ENCODE data around the gene GPRASP2. TPM values are rescaled to one million over a fixed set of nuclear protein-coding genes. Genes with fewer than 3 reads are reported as not detected.

Gene GPRASP2
- polyA plus RNA-seq, 1 experiment, result 5.8 TPM

DNA sequence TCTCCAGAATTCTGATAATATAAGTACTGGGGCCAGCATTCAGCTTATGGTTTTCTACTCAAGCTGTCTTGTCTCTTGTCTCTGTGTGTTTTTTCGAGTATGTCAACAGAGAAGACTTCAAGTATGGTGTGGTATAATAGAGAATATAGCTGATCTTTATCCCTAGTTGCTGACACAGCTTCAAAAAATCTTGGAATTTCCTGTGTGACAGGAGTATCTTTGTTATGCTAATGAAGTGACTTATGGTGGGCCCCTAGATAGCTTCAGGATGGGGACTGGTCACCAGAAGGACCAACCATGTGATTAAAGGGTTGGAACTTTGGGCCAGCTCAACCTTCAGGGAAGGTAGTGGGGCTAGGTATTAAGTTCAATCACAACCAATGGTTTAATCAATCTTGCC, 11.2 kb downstream of the GPRASP2 start:
- DNase-seq (ENCODE audit: low read depth), result no peak
- CTCF ChIA-PET, result no interaction called here
- no peaks in the 10 kb centered on the region for H3K36me3 ChIP-seq (ENCODE audit: control insufficient read depth, insufficient read depth, low read length)
- TF ChIP-seq, protein P1, sequence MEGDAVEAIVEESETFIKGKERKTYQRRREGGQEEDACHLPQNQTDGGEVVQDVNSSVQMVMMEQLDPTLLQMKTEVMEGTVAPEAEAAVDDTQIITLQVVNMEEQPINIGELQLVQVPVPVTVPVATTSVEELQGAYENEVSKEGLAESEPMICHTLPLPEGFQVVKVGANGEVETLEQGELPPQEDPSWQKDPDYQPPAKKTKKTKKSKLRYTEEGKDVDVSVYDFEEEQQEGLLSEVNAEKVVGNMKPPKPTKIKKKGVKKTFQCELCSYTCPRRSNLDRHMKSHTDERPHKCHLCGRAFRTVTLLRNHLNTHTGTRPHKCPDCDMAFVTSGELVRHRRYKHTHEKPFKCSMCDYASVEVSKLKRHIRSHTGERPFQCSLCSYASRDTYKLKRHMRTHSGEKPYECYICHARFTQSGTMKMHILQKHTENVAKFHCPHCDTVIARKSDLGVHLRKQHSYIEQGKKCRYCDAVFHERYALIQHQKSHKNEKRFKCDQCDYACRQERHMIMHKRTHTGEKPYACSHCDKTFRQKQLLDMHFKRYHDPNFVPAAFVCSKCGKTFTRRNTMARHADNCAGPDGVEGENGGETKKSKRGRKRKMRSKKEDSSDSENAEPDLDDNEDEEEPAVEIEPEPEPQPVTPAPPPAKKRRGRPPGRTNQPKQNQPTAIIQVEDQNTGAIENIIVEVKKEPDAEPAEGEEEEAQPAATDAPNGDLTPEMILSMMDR (IDR thresholded peaks at IDR 0.05; ENCODE audit: insufficient read depth, low read depth, low read length), result no peak
- H3K27me3 ChIP-seq (ENCODE audit: control insufficient read depth, insufficient read depth, low read length), result no peaks in the 10 kb centered on the region
- POLR2A ChIA-PET, result no interaction called here
- H3K4me3 ChIP-seq (ENCODE audit: low read depth, low read length), result no peak overlapping the region

DNA sequence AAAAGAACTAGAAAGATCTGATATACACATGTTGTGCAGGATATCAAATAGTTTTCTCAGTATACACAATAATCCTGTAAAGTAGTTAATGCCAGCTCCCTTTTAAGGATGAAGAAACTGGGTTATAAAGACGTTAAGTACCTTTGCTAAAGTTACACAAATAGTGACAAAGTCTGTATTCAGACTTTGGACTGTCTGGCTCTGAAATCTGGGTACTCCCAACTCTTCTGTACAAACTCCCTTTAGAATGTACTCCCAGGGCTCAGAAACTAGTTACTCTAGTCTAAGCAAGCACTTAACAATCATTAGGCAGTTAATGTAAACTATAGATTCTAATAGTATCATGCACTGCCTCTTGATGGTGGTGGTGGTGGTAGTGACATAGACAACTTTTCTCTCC, 15.5 kb downstream of the GPRASP2 start:
- POLR2A ChIA-PET, result no interaction called here
- Histone ChIP-seq H3K27me3 (ENCODE audit: control insufficient read depth, insufficient read depth, low read length) (no peaks in the 10 kb centered on the region), H3K4me3 (ENCODE audit: low read depth, low read length) (no peak overlapping the region), H3K36me3 (ENCODE audit: control insufficient read depth, insufficient read depth, low read length) (no peaks in the 10 kb centered on the region)
- DNase-seq (ENCODE audit: low read depth), result no peak
- CTCF ChIA-PET, result no interaction called here
- TF ChIP-seq, protein P1 (IDR thresholded peaks at IDR 0.05; ENCODE audit: insufficient read depth, low read depth, low read length), result no peak

DNA sequence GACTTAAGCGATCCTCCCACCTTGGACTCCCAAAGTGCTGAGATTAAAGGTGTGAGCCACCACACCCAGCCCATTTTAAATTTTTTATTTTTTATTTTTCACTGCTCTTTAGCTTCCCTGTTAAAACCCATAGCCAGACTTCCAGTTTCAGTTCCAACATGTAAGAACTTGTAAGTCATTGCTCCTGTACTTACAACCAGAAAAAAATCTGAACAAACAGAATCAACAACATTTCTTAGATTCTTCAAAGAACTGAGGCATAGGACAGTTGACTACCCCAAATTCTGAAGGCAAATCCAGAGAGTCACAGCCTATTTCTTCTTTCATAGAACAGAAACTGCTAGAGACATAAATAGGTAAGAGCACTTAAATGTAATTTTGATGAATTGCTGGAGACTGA, 16.4 kb downstream of the GPRASP2 start:
- H3K27me3 ChIP-seq (ENCODE audit: control insufficient read depth, insufficient read depth, low read length), result no peaks in the 10 kb centered on the region
- DNase-seq (ENCODE audit: low read depth), result no peak
- no peaks in the 10 kb centered on the region for H3K36me3 ChIP-seq (ENCODE audit: control insufficient read depth, insufficient read depth, low read length)
- ChIA-PET POLR2A (no interaction called here), CTCF (no interaction called here)
- TF ChIP-seq, protein P1 (IDR thresholded peaks at IDR 0.05; ENCODE audit: insufficient read depth, low read depth, low read length), result no peak
- H3K4me3 ChIP-seq (ENCODE audit: low read depth, low read length), result no peak overlapping the region

DNA sequence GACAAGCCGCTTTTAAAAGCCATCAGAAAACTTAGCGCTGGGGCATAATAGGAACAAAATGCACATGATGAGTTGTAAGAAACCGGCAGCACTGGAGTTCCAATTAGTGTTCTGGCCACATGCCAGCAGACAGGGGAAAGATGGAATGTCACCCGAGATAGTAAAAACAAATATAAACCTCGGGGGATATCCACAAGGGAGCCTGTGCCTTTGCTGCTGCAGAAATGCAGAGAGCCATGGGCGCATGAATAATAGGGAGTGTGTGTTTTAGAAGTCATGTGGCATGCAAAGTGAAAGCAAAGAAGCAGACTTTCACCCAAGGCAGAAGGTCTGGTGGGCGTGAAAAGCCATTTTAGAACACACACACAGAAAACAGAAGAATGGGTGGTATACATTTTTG, 27.4 kb downstream of the GPRASP2 start:
- POLR2A ChIA-PET, result no interaction called here

DNA sequence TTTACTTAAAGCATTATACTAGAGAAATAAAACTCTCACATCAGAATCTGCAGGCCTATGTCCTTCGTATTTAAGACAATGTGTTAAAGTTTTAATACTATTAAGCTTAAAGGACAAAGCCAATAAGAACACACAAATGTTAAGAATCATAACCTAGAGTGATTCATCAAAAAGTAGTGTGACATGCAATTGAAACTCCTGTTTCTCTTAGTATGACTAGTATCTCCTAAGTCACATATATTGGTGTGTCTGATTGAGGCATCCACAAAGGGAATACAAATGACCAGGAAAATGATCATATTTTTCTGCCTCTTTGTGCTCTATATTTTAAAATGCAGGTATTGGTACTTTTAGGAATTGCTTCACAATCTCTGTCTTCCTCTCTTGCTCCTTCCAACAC, 32.1 kb downstream of the GPRASP2 start:
- ChIA-PET CTCF (interaction anchor here (0.6 kb wide), 1 partner anchor 11 kb away, joined by 5 read pairs; no protein-coding TSS in a partner anchor), POLR2A (no interaction called here)
- Histone ChIP-seq H3K36me3 (ENCODE audit: control insufficient read depth, insufficient read depth, low read length) (no peaks in the 10 kb centered on the region), H3K4me3 (ENCODE audit: low read depth, low read length) (no peak overlapping the region), H3K27me3 (ENCODE audit: control insufficient read depth, insufficient read depth, low read length) (no peaks in the 10 kb centered on the region)
- DNase-seq (ENCODE audit: low read depth), result no peak
- TF ChIP-seq, protein P1 (IDR thresholded peaks at IDR 0.05; ENCODE audit: insufficient read depth, low read depth, low read length), result no peak

More for the DNA sequence above, 27.4 kb downstream of the GPRASP2 start:
- H3K4me3 ChIP-seq (ENCODE audit: low read depth, low read length), result no peak overlapping the region
- TF ChIP-seq, protein P1 (IDR thresholded peaks at IDR 0.05; ENCODE audit: insufficient read depth, low read depth, low read length), result no peak
- no peaks in the 10 kb centered on the region for H3K27me3 ChIP-seq (ENCODE audit: control insufficient read depth, insufficient read depth, low read length)
- CTCF ChIA-PET, result no interaction called here
- no peaks in the 10 kb centered on the region for H3K36me3 ChIP-seq (ENCODE audit: control insufficient read depth, insufficient read depth, low read length)
- no peak for DNase-seq (ENCODE audit: low read depth)

Data from BJ (cell line).